ENCODE measurements around the gene USP40. TPM values are rescaled to one million over a fixed set of nuclear protein-coding genes. Genes with fewer than 3 reads are reported as not detected.

Gene USP40
- total and polyA plus RNA-seq, 3 donors from 2014 or later, result 42.0 to 87.3 (median 70.2) TPM

GRCh38 chr2:233492751-233493150 is 73.8 kb downstream of the USP40 start:
- Histone ChIP-seq H3K4me3 (no peak overlapping the region), H3K27me3 (no peaks in the 10 kb centered on the region), H3K36me3 (ENCODE audit: low read depth, missing control alignments) (no peaks in the 10 kb centered on the region), H3K9me3 (no peaks in the 10 kb centered on the region), H3K4me1 (no peaks in the 10 kb centered on the region), H3K27ac (no peak overlapping the region)
- 94 to 95% methylated on average over 4 of the region's 4 CpGs for WGBS, 2 donors
- TF ChIP-seq POLR2A (IDR thresholded peaks at IDR 0.05), result no peak
- no peak for TF ChIP-seq CTCF (IDR thresholded peaks at IDR 0.05)
- DNase-seq, result no peak
- intact Hi-C loops (cut with DNase I; ENCODE audit: low total_unique reads), result no loop called here

GRCh38 chr2:233492078-233492477 is 74.5 kb downstream of the USP40 start:
- TF ChIP-seq POLR2A (IDR thresholded peaks at IDR 0.05) (no peak), CTCF (IDR thresholded peaks at IDR 0.05) (no peak)
- no peaks in the 10 kb centered on the region for H3K9me3 ChIP-seq
- H3K4me3 ChIP-seq, result no peak overlapping the region
- H3K4me1 ChIP-seq, result peaks cover 1% of the 10 kb centered on the region
- WGBS, 2 donors, result 92% methylated on average over 4 of the region's 4 CpGs
- intact Hi-C loops (cut with DNase I; ENCODE audit: low total_unique reads), result no loop called here
- no peaks in the 10 kb centered on the region for H3K27me3 ChIP-seq
- H3K27ac ChIP-seq, result no peak overlapping the region
- no peaks in the 10 kb centered on the region for H3K36me3 ChIP-seq (ENCODE audit: low read depth, missing control alignments)
- DNase-seq, result no peak

GRCh38 chr2:233491326-233491725 is 75.3 kb downstream of the USP40 start:
- peaks cover 7% of the 10 kb centered on the region for H3K4me1 ChIP-seq
- no peaks in the 10 kb centered on the region for H3K9me3 ChIP-seq
- no peak overlapping the region for H3K27ac ChIP-seq
- TF ChIP-seq POLR2A (IDR thresholded peaks at IDR 0.05) (no peak), CTCF (IDR thresholded peaks at IDR 0.05) (no peak)
- DNase-seq, result no peak
- no peaks in the 10 kb centered on the region for H3K27me3 ChIP-seq
- WGBS, 2 donors, result 89 to 91% methylated on average over 3 of the region's 3 CpGs
- no peak overlapping the region for H3K4me3 ChIP-seq
- no peaks in the 10 kb centered on the region for H3K36me3 ChIP-seq (ENCODE audit: low read depth, missing control alignments)
- intact Hi-C loops (cut with DNase I; ENCODE audit: low total_unique reads), result no loop called here

- WGBS, 2 donors, result 88 to 97% methylated on average over 7 of the region's 7 CpGs
- Histone ChIP-seq H3K4me3 (no peak overlapping the region), H3K36me3 (ENCODE audit: low read depth, missing control alignments) (no peaks in the 10 kb centered on the region), H3K27ac (no peak overlapping the region), H3K4me1 (peaks cover 7% of the 10 kb centered on the region), H3K9me3 (no peaks in the 10 kb centered on the region), H3K27me3 (no peaks in the 10 kb centered on the region)
- TF ChIP-seq POLR2A (IDR thresholded peaks at IDR 0.05), result no peak
- TF ChIP-seq CTCF (IDR thresholded peaks at IDR 0.05), result no peak
- intact Hi-C loops (cut with DNase I; ENCODE audit: low total_unique reads), result no loop called here
- DNase-seq, result no peak
Observed at GRCh38 chr2:233490831-233491230, 75.8 kb downstream of the USP40 start.

GRCh38 chr2:233489666-233490065 is 76.9 kb downstream of the USP40 start:
- intact Hi-C loops (cut with DNase I; ENCODE audit: low total_unique reads), result no loop called here
- Histone ChIP-seq H3K9me3 (no peaks in the 10 kb centered on the region), H3K27ac (no peak overlapping the region), H3K27me3 (no peaks in the 10 kb centered on the region), H3K36me3 (ENCODE audit: low read depth, missing control alignments) (no peaks in the 10 kb centered on the region), H3K4me3 (no peak overlapping the region), H3K4me1 (peaks cover 7% of the 10 kb centered on the region)
- TF ChIP-seq POLR2A (IDR thresholded peaks at IDR 0.05) (no peak), CTCF (IDR thresholded peaks at IDR 0.05) (no peak)
- DNase-seq, result no peak
- 89 to 97% methylated on average over 6 of the region's 6 CpGs for WGBS, 2 donors

Data from testis (tissue), 3 donors.